H9 (cell line): ENCODE results near the gene AMBRA1. TPM values are rescaled to one million over a fixed set of nuclear protein-coding genes. Genes with fewer than 3 reads are reported as not detected.
A peak's percentile ranks its signal among the peaks of the same experiment; 100 is the strongest.

Experiments
- DNase-seq: peaks from one replicate; pipeline ENCODE4 v3.0.0-alpha.2; 2017
- H2AFZ ChIP-seq: one replicate; pipeline ENCODE4 v1.6.1; 2013; ENCODE audit warnings: mild to moderate bottlenecking, low read length, control low read depth, moderate library complexity
- H2AK5ac ChIP-seq: 2 replicates; pipeline ENCODE4 v1.6.1; 2013; ENCODE audit warnings: low read length, control low read depth, mixed read lengths; ENCODE audit not compliant: insufficient read length
- H2BK120ac ChIP-seq: one replicate; pipeline ENCODE4 v1.6.1; 2013; ENCODE audit warnings: low read depth, mild to moderate bottlenecking, low read length, control low read depth, inconsistent platforms; ENCODE audit not compliant: poor library complexity, severe bottlenecking
- H2BK12ac ChIP-seq: 2 replicates; pipeline ENCODE4 v1.6.1; 2013; ENCODE audit warnings: low read length, control low read depth, mixed read lengths, low read depth; ENCODE audit not compliant: insufficient read length
- H2BK15ac ChIP-seq: 2 replicates; pipeline ENCODE4 v1.6.1; 2013; ENCODE audit warnings: low read depth, low read length, control low read depth
- H2BK20ac ChIP-seq: one replicate; pipeline ENCODE4 v1.6.1; 2013; ENCODE audit warnings: low read depth, mild to moderate bottlenecking, low read length, control low read depth, inconsistent platforms; ENCODE audit not compliant: poor library complexity, severe bottlenecking
- H2BK5ac ChIP-seq: 2 replicates; pipeline ENCODE4 v1.6.1; 2013; ENCODE audit warnings: low read length, control low read depth, mixed read lengths; ENCODE audit not compliant: insufficient read length
- H3K14ac ChIP-seq: 2 replicates; pipeline ENCODE4 v1.6.1; 2013; ENCODE audit warnings: low read length, control low read depth; ENCODE audit not compliant: insufficient read depth
- H3K18ac ChIP-seq: 2 replicates; pipeline ENCODE4 v1.6.1; 2013; ENCODE audit warnings: low read depth, mild to moderate bottlenecking, mixed read lengths, low read length, control low read depth; ENCODE audit not compliant: insufficient read length
- H3K23ac ChIP-seq: 2 replicates; pipeline ENCODE4 v1.6.1; 2013; ENCODE audit warnings: low read length, control low read depth, mixed read lengths, low read depth; ENCODE audit not compliant: insufficient read length
- H3K23me2 ChIP-seq: 2 replicates; pipeline ENCODE4 v1.6.1; 2013; ENCODE audit warnings: low read depth, mild to moderate bottlenecking, mixed read lengths, low read length, control low read depth; ENCODE audit not compliant: insufficient read length, poor library complexity, severe bottlenecking
- H3K27ac ChIP-seq: 2 replicates; pipeline ENCODE4 v1.5.1; 2013; ENCODE audit warnings: low read length, control low read depth, mixed read lengths, low read depth; ENCODE audit not compliant: insufficient read length
- H3K27me3 ChIP-seq: 2 replicates; pipeline ENCODE4 v1.6.1; 2013; ENCODE audit warnings: low read length, control low read depth, inconsistent platforms; ENCODE audit not compliant: insufficient read depth
- H3K4ac ChIP-seq: 2 replicates; pipeline ENCODE4 v1.6.1; 2013; ENCODE audit warnings: low read depth, mild to moderate bottlenecking, control low read depth, inconsistent platforms, low read length, moderate library complexity
- H3K4me1 ChIP-seq: 2 replicates; pipeline ENCODE4 v1.6.1; 2013; ENCODE audit warnings: low read length, control low read depth, inconsistent platforms; ENCODE audit not compliant: insufficient read depth
- H3K4me2 ChIP-seq: 2 replicates; pipeline ENCODE4 v1.6.1; 2013; ENCODE audit warnings: low read length, control low read depth, mixed read lengths; ENCODE audit not compliant: insufficient read length, insufficient read depth
- H3K56ac ChIP-seq: 2 replicates; pipeline ENCODE4 v1.6.1; 2013; ENCODE audit warnings: low read depth, mild to moderate bottlenecking, mixed read lengths, low read length, control low read depth; ENCODE audit not compliant: insufficient read length
- H3K79me1 ChIP-seq: 2 replicates; pipeline ENCODE4 v1.6.1; 2013; ENCODE audit warnings: low read depth, mild to moderate bottlenecking, moderate library complexity, low read length, control low read depth, inconsistent platforms; ENCODE audit not compliant: insufficient read depth, poor library complexity, severe bottlenecking
- H3K79me2 ChIP-seq: 2 replicates; pipeline ENCODE4 v1.6.1; 2013; ENCODE audit warnings: low read length, control low read depth, inconsistent platforms; ENCODE audit not compliant: insufficient read depth
- H3K9ac ChIP-seq: 2 replicates; pipeline ENCODE4 v1.6.1; 2013; ENCODE audit warnings: low read length, control low read depth, mixed read lengths; ENCODE audit not compliant: insufficient read length; ENCODE audit errors: extremely low read depth
- H3K9me3 ChIP-seq: one replicate; pipeline ENCODE4 v1.6.1; 2013; ENCODE audit warnings: low read depth, low read length, inconsistent platforms; ENCODE audit not compliant: control insufficient read depth
- H3T11ph ChIP-seq: one replicate; pipeline ENCODE4 v1.6.1; 2013; ENCODE audit warnings: mild to moderate bottlenecking, low read length, control low read depth, inconsistent platforms
- H4K20me1 ChIP-seq: one replicate; pipeline ENCODE4 v1.6.1; 2013; ENCODE audit not compliant: control insufficient read depth, insufficient read length, insufficient read depth
- H4K5ac ChIP-seq: 2 replicates; pipeline ENCODE4 v1.6.1; 2013; ENCODE audit warnings: low read depth, mild to moderate bottlenecking, mixed read lengths, low read length, control low read depth; ENCODE audit not compliant: insufficient read length
- H4K8ac ChIP-seq: replicated peaks from 2 replicates; pipeline ENCODE4 v1.6.1; 2013; ENCODE audit warnings: low read length, control low read depth, mixed read lengths, low read depth; ENCODE audit not compliant: insufficient read length
- H4K91ac ChIP-seq: 2 replicates; pipeline ENCODE4 v1.6.1; 2013; ENCODE audit warnings: low read depth, mild to moderate bottlenecking, moderate library complexity, mixed read lengths, low read length, control low read depth; ENCODE audit not compliant: insufficient read length
- H3K27ac Mint-ChIP-seq, 3 experiments: 2 replicates in 2 of 3; 3 replicates in 1 of 3; pipeline ENCODE4 v1.8.0; 2020 to 2021; ENCODE audit warnings: mixed read lengths in 3 of 3, mild to moderate bottlenecking in 1 of 3, moderate library complexity in 1 of 3
- H3K27me3 Mint-ChIP-seq: 2 replicates; pipeline ENCODE4 v1.8.0; 2021; ENCODE audit warnings: low read depth, mild to moderate bottlenecking, moderate library complexity, mixed read lengths
- H3K36me3 Mint-ChIP-seq, 3 experiments: 2 replicates in 2 of 3; 3 replicates in 1 of 3; pipeline ENCODE4 v1.8.0; 2020 to 2021; ENCODE audit warnings: low read depth in 3 of 3, mixed read lengths in 3 of 3; ENCODE audit not compliant: insufficient read depth in 1 of 3
- H3K4me1 Mint-ChIP-seq, 2 experiments: 2 replicates each; pipeline ENCODE4 v1.8.0; 2020; ENCODE audit warnings: mixed read lengths in 2 of 2
- H3K4me3 Mint-ChIP-seq, 2 experiments: 2 replicates in 1 of 2; 3 replicates in 1 of 2; pipeline ENCODE4 v1.8.0; 2020 to 2021; ENCODE audit warnings: mild to moderate bottlenecking in 2 of 2, mixed read lengths in 2 of 2, moderate library complexity in 1 of 2
- H3K9me3 Mint-ChIP-seq, 2 experiments: 2 replicates in 1 of 2; 3 replicates in 1 of 2; pipeline ENCODE4 v1.8.0; 2020; ENCODE audit warnings: mild to moderate bottlenecking in 2 of 2, mixed read lengths in 2 of 2, moderate library complexity in 1 of 2
- CTCF ChIP-seq: fragments of 200-600 bp; sonication (generic); conservative IDR thresholded peaks from 3 replicates; pipeline ENCODE4 v1.8.0; 2021; ENCODE audit warnings: antibody characterized with exemption, mild to moderate bottlenecking
- WGBS: extraction: QIAGEN DNeasy Blood & Tissue Kit; methylation state at CpG from one replicate; pipeline ENCODE4 v1.1.7; 2013; ENCODE audit warnings: missing lambda C conversion rate, low lambda C conversion rate, mixed read lengths; ENCODE audit not compliant: insufficient read length; ENCODE audit errors: extremely low coverage; 5-methylcytosine and 5-hydroxymethylcytosine counted together
- total RNA-seq: library from RNA; stranded (reverse); gene quantifications from 2 replicates; pipeline ENCODE4 v1.2.1, GENCODE V29; 2021

AMBRA1 gene
- total RNA-seq, 1 experiment from 2014 or later = 37.5 TPM

DNA sequence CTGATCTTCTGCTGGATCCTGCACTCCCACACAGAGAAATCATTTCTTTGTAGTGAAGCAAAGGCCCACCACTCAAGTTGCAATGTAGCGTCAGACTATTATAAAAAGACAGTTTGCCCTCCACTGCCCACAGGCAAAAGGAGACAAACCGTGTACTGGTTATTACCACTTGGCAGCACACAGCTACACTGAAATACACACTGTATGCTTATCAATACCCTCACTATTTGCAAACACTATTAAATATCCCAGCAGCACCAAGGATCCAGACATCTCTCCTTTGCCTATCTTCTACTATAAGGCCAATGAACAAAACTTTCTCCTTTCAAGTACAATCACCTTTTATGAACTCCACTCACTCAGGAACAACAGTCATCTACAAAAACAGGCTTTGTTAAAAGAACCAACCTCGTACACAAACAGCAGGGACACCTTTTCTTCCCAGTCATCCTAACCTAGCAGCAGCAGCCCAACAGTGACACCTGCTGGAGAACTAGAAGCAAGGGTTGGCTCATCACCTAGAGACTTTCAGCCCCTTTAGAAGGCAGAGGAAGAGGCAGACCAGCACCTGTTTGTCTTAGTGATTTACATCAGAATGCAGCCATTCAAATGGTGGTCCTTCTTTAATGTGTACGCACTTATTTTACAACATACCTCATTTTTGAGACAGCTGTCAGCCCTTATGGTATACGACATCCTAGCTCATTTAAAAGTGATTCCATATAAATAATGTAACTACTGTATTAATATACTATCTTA, 56.1 kb downstream of the AMBRA1 start:
- TF ChIP-seq CTCF = peak; percentile 94
- Histone ChIP-seq H2BK120ac (no peak overlapping the region), H2BK20ac (no peak overlapping the region), H3K9me3 (no peaks in the 10 kb centered on the region), H3K4ac (no peak overlapping the region), H2BK5ac (no peak overlapping the region), H3K79me2 (peaks cover 2% of the 10 kb centered on the region; the same call in 1 of the 2 replicates), H3K14ac (no peak overlapping the region), H4K5ac (no peak overlapping the region), H2AK5ac (no peak overlapping the region), H3K23me2 (no peaks in the 10 kb centered on the region), H3K27me3 (no peaks in the 10 kb centered on the region), H4K20me1 (no peaks in the 10 kb centered on the region), H3K23ac (no peak overlapping the region), H2AFZ (no peak overlapping the region), H3K18ac (no peak overlapping the region), H3K4me1 (0 out of 2 replicates have a peak, but pooled peaks cover 7% of the 10 kb centered on the region), H3K9ac (no peak overlapping the region), H2BK12ac (no peak overlapping the region), H3K56ac (no peak overlapping the region), H3K79me1 (peaks cover 11% of the 10 kb centered on the region), H3K4me2 (no peak overlapping the region), H4K8ac (no peak overlapping the region), H3K27ac (no peak overlapping the region), H3T11ph (no peak overlapping the region), H4K91ac (no peak overlapping the region), H2BK15ac (no peak overlapping the region)
- Mint-ChIP-seq H3K4me3 (peak overlapping the region; percentile 5 to 33; a peak in 4 of 5 replicates), H3K9me3 (no peaks in the 10 kb centered on the region), H3K4me1 (peaks cover 32 to 39% of the 10 kb centered on the region in 2 experiments), H3K27ac (peak overlapping the region; percentile 74 to 97 (median 96)), H3K36me3 (peaks cover 11 to 16% (median 13%) of the 10 kb centered on the region in 3 experiments), H3K27me3 (no peaks in the 10 kb centered on the region)
- peak; percentile 92 for DNase-seq
- no CpG with 5 or more reads among the region's 5 CpGs for WGBS
